HL-60 (cell line): ENCODE data around the gene EEF2. TPM values are rescaled to one million over a fixed set of nuclear protein-coding genes. Genes with fewer than 3 reads are reported as not detected.

Source experiments
- DNase-seq, 2 experiments: peaks; one replicate each; pipeline ENCODE4 v3.0.0-alpha.2; 2010 to 2020; ENCODE audit warnings: low read depth in 1 of 2, low spot score in 1 of 2
- H3K27ac ChIP-seq: fragments of 250-450 bp; sonication (Bioruptor Pico); replicated peaks from 2 replicates; pipeline ENCODE4 v1.5.1; 2020; ENCODE audit warnings: mild to moderate bottlenecking, moderate library complexity
- H3K27me3 ChIP-seq: fragments of 250-450 bp; sonication (Bioruptor Pico); 2 replicates; pipeline ENCODE4 v1.5.1; 2021; ENCODE audit warnings: mild to moderate bottlenecking, moderate library complexity; ENCODE audit not compliant: insufficient read depth, poor library complexity, severe bottlenecking
- H3K4me3 ChIP-seq: replicated peaks from 2 replicates; pipeline ENCODE4 v1.5.1; 2011; ENCODE audit warnings: mild to moderate bottlenecking, control low read depth, low read length; ENCODE audit not compliant: insufficient read depth
- CTCF ChIP-seq: IDR thresholded peaks from one replicate; pipeline ENCODE4 v1.5.1; 2011; ENCODE audit warnings: low read length, control low read depth, inconsistent platforms; ENCODE audit not compliant: insufficient read depth
- GABPA ChIP-seq: IDR thresholded peaks from 2 replicates; pipeline ENCODE4 v1.6.1; 2012; ENCODE audit warnings: low read depth
- POLR2AphosphoS5 ChIP-seq: IDR thresholded peaks from 2 replicates; pipeline ENCODE4 v1.6.1; 2012; ENCODE audit warnings: low read depth
- REST ChIP-seq: IDR thresholded peaks from 2 replicates; pipeline ENCODE4 v1.6.1; 2012; ENCODE audit warnings: low read depth; ENCODE audit not compliant: insufficient replicate concordance
- SPI1 ChIP-seq: IDR thresholded peaks from 2 replicates; pipeline ENCODE4 v1.6.1; 2012; ENCODE audit warnings: low read depth, mild to moderate bottlenecking, borderline replicate concordance
- microRNA-seq: library from miRNA; unstranded; fragments of <30 nt; microRNA quantifications from one replicate; pipeline ENCODE4, GENCODE V29; 2018

Gene EEF2

GRCh38 chr19:3936506-3937442 lies 48.5 kb downstream of the EEF2 start:
- Histone ChIP-seq H3K27ac (no peak overlapping the region), H3K4me3 (no peak overlapping the region), H3K27me3 (peaks cover 22% of the 10 kb centered on the region)
- TF ChIP-seq REST (no peak), GABPA (no peak), SPI1 (no peak)
- no peak for DNase-seq

GRCh38 chr19:3932931-3933810 lies 52.1 kb downstream of the EEF2 start, which contains the start of gene NMRK2:
NMRK2 (plus strand) TSS chr19:3933069; CDS start chr19:3933672, 603 bp downstream.
- TF ChIP-seq REST (no peak), CTCF (no peak), GABPA (no peak), POLR2AphosphoS5 (no peak), SPI1 (no peak)
- Histone ChIP-seq H3K4me3 (no peak within 1 kb of the TSS), H3K27ac (no peak within 1 kb of the TSS), H3K27me3 (peaks cover 25% of the 10 kb centered on the region)
- no peak for DNase-seq

- no peak for TF ChIP-seq GABPA
- no peak for TF ChIP-seq SPI1
- no peak for TF ChIP-seq CTCF
- TF ChIP-seq POLR2AphosphoS5 = no peak
- H3K27me3 ChIP-seq = peaks cover 25% of the 10 kb centered on the region
Measured at GRCh38 chr19:3931041-3931440, 54.2 kb downstream of the EEF2 start.

More at GRCh38 chr19:3931041-3931440, 54.2 kb downstream of the EEF2 start:
- no peak for DNase-seq
- no peak overlapping the region for H3K27ac ChIP-seq
- no peak overlapping the region for H3K4me3 ChIP-seq

Small RNA genes lying within 50 kb of the gene (microRNA-seq; reads per million reads assigned to microRNA genes)
- not detected for gene MIR637
